Stimulated activated CD4-positive, alpha-beta T cell treated with anti-CD3 and anti-CD28 coated beads, Interleukin-1b, Interleukin-23, amount 100 ng/mL, for 24 hours (primary cell): ENCODE measurements around the gene KLHDC8B.

Experiments used
- DNase-seq, 4 experiments: peaks; one replicate each; pipeline ENCODE4 v3.0.0-alpha.2; 2020; ENCODE audit warnings: low read depth in 4 of 4, low spot score in 1 of 4

Gene KLHDC8B

GRCh38 chr3:49158103-49158709 is 13.2 kb upstream of the KLHDC8B start:
- peak in 1 of 4 experiments; percentile 48 for DNase-seq

- DNase-seq, result no peak
Measured at GRCh38 chr3:49158792-49159191, 12.6 kb upstream of the KLHDC8B start.

DNA sequence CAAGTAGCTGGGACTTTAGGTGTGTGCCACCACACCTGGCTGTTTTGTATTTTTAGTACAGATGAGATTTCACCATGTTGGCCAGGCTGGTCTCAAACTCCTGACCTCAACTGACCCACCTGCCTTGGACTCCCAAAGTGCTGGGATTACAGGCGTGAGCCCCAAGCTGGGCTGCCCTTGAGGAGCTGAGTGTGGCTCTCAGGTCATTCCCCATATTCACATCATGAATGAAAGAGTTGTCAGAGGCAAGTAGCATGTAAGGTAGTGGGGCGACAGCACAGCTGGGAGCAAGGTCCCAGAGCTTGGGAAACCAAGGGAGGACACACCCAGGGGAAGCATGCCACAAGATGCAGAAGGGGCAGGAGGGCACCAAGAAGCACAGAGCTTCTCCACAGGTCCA is 10.2 kb upstream of the KLHDC8B start:
- no peak for DNase-seq

- no peak for DNase-seq
Measured at GRCh38 chr3:49161808-49162530, 9.4 kb upstream of the KLHDC8B start.

DNA sequence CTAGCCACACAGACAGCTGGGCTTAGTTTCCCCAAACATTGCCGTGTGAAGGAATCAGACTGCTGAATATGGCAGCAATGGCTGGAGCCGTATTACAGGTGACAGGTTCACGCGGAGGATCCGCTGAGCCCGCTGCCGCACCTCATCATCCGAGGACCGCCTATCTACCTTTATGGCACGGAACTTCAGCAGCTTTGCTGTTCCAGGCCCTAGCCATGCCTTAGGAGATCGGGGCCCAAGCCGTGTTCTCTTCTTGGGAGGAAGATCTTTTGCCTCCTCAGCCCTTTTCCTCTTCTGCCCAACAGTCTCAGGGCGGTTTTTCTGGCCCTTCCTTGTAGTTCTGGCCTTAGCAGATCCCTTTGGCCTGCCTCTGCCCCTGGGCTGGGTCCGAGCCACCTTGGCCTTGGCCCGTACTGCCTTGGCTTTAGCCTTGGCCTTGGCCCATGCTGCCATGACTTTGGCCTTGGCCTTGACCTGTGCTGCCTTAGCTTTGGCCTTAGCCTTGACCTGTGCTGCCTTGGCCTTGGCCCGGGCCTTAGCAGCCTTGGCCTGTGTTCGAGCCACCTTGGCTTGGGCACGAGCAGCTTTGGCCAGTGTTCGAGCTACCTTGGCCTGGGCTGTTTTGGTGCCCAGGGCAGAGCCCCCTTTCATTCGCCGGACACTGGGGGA is 8.5 kb upstream of the KLHDC8B start:
- no peak for DNase-seq

DNA sequence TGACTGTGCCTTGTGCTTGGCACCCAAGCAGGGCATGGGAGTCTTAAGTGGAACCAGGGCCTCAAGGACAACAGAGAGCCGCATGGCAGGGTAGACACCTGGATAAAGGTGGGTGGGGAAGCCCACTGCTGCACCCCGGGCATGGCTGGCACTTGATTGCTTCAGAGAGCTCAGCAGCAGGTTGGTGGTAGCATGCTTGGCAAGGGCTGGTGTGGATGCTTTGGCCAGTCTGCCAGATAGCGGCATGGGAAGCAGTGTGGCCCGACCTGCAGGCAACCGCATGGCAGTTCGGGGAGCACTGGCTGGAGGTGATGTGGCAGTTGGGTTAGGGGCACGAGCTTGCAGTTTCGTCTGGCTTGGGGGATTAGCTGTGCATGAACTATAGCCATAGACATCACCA is 7.8 kb upstream of the KLHDC8B start:
- DNase-seq, result no peak

DNA sequence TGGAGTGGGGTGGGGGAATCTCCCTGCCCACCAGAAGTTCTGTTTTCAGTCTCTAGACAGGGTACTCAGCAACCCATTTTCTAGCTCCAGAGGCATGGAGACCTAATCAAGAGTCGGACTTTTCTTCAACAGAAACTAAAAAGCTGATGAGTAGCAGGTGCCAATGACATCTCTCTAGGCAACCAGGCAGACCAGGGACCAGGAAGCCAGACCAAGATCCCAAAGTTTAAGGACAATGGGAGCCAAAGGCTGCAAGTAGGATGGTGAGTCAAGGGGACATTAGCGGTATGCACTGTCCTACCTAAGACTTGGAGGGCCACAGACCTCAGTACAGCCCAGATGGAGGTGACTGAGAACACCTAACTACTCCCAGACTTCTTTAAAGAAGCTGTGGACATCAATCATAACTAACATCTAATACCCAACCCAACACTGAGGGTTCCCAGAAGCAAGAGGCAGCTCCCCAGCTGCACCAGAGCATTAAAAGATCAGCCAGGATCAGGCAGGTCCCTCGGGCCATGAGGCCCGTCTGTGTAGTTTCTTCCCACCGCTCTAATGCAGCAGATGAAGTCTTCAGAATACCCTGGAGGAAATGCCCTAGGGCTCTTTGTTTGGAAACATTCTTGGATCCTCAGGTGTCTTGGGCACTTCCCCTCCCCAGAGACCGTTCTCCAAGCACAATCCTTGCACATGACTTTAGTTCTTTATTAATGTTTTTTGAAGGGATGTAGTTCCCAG is 6.2 kb upstream of the KLHDC8B start:
- DNase-seq, result no peak

DNA sequence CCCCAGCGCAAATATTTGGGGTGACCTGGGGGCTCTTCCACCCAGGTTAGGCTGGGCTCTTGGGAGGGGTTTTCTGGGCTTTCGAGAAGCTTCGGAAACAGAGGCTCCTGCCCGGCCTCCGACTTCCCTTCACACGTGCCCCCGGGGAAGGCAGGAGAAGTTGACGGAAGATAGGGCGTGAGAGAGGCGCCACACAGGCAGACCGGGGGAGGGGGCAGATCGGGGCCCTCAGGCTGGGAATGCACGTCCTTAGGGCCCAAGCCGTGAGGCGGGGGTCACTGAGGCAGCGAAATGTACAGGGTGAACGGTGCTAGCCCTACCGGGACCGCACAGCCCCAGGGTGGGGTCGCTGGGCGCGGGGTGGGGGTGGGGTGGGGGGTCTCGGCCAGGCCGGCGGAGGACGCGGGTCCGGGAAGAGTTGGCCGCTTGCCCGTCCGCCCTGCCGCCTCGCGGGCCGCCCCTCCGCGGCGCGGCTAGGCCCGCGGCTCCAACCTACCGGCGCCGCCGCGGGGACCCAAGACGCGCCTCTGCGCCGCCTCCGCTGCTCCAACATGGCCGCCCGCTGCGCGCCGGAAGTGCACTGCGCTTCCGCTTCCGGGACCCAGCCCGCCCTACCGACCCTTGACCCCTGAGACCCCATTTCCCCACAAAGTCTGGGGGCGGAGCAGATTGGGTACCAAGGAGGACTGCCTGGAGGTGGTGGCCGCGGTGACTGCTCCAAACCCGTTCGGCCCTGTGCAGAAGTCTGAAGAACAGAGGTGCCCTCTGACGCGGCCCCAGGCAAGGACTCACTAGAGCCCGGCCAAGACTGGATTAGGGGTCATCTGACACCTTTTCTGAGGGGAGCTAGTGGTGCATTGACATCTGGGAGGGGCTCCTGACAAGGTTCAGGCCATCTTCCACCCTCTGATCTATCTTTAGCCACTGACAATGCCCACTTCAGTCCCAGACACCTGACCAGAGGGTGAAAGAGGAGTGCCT is 5.3 kb upstream of the KLHDC8B start, which contains the start of gene CCDC71:
Gene CCDC71, minus strand, starts transcription at position 561 of the 981 bp plus-strand sequence. CDS start 2,123 bp downstream, outside the sequence.
- peak; percentile 48 to 62 (median 56) for DNase-seq

GRCh38 chr3:49166752-49167556 is 4.4 kb upstream of the KLHDC8B start:
- no peak for DNase-seq

DNA sequence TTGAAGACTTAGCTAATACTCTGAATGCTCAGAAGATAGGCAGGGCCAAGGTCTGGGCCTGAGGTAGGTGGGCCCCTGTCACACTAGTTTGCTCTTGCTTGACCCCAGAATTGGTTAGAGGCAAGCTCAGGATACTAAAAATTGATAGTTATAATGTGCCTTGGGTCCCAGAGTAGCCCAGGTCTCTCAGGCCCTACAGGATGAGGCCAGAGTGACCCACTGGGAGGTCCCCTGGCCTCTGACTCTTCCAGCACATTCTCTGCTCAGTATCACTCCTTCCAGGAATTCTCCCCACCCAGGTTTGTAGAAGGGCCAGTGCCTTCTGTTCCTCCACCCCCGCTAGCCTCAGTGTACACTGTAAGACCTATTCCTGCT is 667 bp upstream of the KLHDC8B start:
- no peak for DNase-seq

DNA sequence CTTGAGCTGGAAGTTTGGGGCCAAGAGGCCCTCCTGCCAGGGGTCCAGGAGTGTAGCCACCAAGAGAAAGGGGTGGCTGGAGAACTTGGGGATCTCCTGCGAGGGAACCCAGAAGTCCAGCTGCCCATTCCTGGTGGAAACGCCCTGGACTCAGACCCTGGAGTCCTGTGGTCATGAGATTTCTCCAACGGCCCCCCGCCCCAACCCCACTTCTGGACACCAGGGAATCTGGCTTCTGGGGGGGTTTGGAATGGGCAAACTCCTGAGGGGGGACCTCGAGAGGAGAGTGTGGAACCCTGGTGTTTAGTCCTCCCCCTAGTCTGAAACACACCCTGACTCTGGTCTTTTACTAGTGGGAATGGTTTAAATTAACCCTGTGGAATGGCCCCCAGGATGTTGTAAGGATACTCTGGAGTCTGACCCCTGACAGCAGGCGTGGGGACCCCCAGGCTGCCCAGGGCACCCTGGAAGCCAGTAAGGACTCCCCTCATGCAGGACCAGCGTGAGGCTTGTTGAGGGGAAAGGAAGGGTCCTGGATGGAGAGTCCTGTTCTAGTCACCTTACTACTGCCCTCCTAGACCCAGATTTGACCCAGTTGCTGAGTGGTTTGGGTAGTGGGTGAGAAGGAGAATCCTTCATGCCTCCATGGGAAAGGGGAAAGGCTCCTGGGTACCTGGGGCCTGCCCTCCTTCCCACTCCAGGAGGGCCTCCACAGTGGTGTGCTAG is 540 bp downstream of the KLHDC8B start:
- DNase-seq, result no peak

DNA sequence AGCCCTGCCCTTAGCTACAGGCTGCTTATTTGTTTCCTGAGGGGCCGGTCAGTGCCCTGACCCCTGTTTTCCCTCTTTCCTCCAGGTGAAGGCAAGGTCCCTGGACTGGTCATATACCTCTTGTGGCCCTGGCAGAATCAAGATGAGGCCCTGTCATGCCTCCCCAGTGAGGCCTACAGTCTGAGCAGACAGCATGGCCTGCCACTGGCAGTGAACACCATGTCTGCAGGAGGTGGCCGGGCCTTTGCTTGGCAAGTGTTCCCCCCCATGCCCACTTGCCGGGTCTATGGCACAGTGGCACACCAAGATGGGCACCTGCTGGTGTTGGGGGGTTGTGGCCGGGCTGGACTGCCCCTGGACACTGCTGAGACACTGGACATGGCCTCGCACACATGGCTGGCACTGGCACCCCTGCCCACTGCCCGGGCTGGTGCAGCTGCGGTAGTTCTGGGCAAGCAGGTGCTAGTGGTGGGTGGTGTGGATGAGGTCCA is 1.2 kb downstream of the KLHDC8B start:
- DNase-seq, result no peak

DNA sequence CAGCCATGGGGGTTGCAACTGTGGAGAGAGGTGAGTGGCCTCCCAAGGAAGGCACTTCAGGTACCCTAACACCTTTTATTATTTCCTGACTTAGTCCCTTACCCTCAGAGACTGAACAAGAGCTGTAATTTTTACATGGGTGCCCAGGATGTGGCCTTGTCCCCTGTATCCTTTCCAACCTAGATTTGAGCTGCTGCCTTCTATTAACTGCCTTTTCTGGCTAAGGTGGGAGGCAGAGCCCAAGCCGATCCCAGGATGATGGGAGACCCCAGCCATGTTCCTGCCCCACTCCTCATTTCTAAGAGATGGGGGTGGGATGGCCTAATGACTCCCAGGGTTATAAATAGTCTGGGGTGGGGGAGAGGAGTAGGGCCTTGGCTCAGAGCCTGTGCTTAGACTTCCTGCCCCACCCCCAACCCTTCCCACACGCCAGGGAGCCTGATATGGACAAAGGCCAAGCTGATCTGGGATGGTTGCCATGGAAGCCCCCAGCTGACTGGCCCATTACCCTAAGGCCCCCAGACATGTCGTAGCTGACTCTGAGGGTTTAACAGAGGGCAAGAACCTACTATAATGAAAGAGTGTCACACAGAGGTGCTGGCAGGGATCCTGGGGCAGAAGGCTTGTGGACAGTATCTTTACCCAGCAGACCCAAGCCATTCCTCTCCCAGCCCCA is 1.9 kb downstream of the KLHDC8B start:
- DNase-seq, result no peak

GRCh38 chr3:49173792-49174170 is 2.4 kb downstream of the KLHDC8B start:
- no peak for DNase-seq

GRCh38 chr3:49174397-49174985 is 3.1 kb downstream of the KLHDC8B start:
- no peak for DNase-seq

- no peak for DNase-seq
Measured at GRCh38 chr3:49175530-49175929, 4.1 kb downstream of the KLHDC8B start.

DNA sequence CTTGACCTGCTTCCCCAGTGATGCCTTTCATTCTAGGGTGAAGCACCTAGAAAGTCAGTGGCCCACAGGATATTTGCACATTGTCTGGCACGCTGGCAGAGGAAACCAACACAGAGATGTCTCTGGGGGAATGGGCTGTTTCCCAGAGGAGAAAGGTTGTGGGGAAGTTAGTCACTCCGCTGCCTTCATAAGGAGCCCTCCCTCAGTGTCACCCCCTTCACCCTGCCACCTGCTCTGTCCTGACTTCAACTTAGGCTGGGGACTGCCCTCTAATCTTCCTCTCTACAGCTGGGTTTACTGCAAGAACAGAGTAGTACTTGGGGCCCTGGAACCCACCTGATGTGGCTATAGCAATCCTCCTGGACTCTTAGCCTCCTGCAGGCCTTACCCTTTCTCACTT is 5.7 kb downstream of the KLHDC8B start:
- DNase-seq, result no peak

DNA sequence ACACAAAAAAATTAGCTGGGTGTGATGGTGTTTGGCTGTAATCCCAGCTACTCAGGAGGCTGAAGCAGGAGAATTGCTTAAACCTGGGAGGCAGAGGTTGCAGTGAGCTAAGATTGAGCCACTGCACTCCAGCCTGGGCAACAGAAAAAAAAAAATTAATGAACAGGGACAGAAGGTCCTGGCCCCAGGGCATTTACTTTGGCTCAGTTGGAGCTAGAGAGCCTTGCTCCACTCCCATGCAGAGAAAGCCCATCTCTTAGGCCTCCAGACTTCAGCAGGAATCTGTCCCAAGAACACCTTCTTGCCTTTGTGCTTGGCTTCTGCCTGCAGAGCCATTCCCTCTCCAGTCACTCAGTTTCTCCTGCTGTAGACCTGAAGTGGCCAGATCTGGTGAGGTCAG is 8.7 kb downstream of the KLHDC8B start:
- no peak for DNase-seq
